ENCODE measurements around the gene NR4A1.
A peak's percentile ranks its signal among the peaks of the same experiment; 100 is the strongest.

The NR4A1 gene

GRCh38 chr12:52076811-52077210 lies 25.6 kb downstream of the NR4A1 start:
- no peak for DNase-seq (ENCODE audit: low read depth in 1 of 2, low spot score in 1 of 2)

GRCh38 chr12:52078276-52078675 lies 27.0 kb downstream of the NR4A1 start:
- no peak for DNase-seq (ENCODE audit: low read depth in 1 of 2, low spot score in 1 of 2)

GRCh38 chr12:52079576-52080402 lies 28.5 kb downstream of the NR4A1 start, which contains the start of gene SMIM41:
Gene SMIM41, plus strand, starts transcription at chr12:52079704. Its CDS starts 76 bp downstream, at chr12:52079780.
- DNase-seq (ENCODE audit: low read depth in 1 of 2, low spot score in 1 of 2): no peak

DNA sequence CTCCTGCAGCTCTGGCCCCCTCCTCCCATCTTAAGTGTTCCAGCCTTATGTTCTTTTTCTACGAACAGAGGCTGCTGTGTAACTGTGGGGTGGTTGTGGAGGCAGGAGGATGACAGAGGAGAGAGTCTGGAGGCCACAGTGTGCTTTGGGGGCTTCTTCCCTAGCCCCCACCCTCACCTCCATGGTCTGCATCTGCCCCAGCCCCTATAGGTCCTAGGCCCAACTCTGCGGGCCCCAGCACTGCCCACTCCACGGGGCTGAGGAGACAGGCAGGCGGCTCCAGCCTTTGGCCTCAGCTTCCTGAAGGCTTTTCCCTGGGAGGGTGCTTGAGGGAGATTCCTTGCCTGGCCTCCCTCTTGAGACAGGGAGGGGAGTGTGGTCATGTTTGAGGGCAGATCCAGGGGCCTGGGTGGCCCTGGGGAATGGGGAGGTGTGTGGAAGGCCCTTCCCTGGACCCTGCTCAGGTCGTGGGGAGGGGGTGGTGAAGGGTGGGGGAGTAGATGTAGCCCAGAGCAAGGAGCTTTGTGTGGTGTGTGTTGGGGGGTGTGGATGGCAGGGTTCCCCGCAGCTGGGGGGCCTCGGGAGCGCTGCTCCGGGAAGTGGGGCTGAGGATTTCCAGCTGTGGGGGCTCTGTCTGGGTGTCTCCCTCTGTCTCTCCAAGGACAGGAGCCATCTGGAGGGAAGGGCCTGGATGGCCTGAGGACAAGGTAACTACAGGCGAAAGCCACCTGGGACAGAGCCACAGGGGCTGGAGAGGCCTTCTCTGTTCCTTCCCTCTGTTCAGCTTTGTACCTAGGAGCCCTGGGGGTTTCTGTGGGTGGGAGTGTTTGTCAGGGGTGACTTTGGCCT lies 29.4 kb downstream of the NR4A1 start:
- DNase-seq (ENCODE audit: low read depth in 1 of 2, low spot score in 1 of 2): no peak

- no peak for DNase-seq (ENCODE audit: low read depth in 1 of 2, low spot score in 1 of 2)
Observed at GRCh38 chr12:52081263-52081733, 30.1 kb downstream of the NR4A1 start.

DNA sequence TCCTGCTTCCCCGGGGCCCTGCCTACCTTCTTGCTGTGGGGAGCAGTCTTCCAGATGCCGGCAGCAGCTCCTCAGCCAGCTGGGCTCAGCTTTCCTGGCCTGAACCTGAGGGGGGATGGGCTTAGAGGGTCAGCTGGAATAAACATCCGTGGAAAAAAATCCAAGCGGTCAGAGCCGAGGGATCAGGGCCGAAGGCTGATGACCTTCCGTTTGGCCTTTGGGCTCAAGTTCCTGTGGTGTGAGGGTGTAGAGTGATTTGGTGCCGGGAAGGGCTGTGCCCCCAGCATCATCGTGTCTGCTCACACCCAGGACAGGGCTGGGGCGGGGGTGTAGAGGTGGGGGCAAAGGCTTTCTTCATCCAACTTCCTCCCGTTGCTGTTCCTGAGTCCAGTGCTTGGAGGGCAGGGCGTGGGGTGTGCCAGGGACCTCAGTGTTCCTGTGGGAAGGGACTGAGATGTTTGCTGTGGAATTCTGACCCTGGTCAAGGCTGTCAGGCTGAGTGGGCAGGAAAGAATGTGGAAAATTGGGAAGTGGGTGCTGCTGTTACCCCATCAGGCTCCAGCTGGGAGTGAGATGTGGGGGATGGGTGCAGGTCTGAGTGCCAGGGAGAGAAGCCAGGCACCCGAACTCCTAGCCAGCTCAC lies 30.9 kb downstream of the NR4A1 start:
- no peak for DNase-seq (ENCODE audit: low read depth in 1 of 2, low spot score in 1 of 2)

- no peak for DNase-seq (ENCODE audit: low read depth in 1 of 2, low spot score in 1 of 2)
Observed at GRCh38 chr12:52082669-52082987, 31.4 kb downstream of the NR4A1 start.

DNA sequence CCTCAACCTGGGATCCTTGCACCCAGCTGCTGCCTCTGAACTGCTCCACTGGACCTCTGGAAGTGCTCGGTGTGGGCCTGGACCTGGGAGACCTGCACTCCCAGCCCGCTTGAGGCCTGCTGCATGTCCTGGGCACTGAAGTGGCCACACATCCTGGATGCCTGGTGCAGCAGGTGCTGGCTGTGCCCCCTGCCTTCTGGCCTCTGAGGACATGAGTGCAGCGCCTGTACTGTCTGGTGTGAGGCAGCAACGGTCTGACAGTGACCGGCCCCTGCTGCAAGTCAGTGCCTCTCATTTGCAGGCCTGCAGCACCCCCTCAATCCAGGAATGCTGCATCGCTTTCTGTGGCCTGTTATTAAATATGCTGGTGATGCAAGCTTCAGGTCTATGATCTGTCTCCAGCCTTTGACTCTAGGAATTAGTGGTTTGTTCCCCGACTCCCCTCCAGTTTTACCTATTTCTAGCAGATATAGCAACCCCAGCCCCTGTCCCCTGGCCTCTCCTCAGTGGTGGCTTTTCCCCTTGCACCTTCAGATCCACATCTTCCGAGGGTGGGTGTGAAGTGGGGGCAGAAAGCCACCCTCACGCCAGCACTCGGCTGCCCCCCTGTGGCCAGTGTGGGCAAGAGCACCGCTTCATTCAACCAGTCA lies 31.9 kb downstream of the NR4A1 start:
- peak; percentile 39 to 53 for DNase-seq (ENCODE audit: low read depth in 1 of 2, low spot score in 1 of 2)

DNA sequence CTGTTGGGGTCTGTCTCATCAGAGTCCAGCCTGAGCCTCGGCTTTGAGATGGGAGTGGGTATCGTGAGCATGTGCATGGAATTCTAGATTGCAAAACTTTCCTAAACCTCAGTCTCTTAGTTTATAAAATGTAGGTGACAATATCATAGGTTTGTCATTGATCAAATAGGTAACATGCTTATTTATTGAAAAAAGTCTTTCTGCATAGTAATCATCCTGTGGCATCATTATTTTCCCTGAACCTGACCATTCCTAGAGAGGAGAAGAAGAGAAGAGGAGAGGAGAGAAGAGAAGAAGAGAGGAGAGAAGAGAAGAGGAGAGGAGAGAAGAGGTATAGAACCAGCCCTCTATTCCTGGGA lies 32.4 kb downstream of the NR4A1 start:
- DNase-seq (ENCODE audit: low read depth in 1 of 2, low spot score in 1 of 2): no peak

- no peak for DNase-seq (ENCODE audit: low read depth in 1 of 2, low spot score in 1 of 2)
Observed at GRCh38 chr12:52084491-52085231, 33.4 kb downstream of the NR4A1 start.

DNA sequence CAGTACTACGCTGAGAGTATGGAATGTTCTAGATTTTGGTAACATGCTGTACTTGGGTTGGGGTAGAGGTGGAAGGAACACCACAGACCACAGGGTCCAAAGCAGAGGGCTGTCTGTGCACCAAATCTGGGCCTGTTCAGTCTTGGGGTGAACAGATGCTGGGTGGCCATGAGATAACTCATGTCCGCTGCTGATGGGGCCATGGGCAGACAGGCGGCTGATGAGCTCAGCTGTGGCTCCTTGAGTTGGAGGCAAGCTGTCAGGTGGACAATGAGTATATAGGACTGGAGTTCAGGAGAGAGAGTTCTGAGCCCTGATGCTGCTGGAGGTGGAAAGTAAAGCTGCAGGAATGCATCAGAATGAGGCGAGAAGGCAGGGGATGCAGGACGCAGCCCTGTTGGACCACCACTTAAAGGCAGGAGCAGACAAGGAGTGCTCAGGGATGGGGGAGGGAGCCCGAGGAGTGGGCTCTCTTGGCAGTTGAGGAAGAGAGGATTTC lies 34.5 kb downstream of the NR4A1 start:
- no peak for DNase-seq (ENCODE audit: low read depth in 1 of 2, low spot score in 1 of 2)

DNA sequence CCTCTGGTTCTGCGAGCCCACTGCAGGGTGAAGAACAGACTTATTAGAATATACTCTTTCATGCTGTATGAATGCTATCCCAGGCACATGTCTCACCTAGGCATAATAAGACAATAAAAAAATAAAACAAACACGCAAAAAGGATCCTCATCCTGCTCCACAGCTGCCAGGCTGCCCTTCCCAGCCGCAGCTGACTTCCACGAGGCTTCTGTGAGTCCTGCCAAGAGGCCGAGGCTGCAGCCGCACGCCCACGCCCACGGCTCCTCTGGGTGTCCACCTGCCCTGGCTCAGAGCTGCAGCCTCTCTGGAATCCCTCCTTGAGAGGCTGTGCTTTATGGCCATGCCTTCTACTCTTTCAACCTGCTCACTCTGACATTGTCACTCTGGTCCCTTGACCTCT lies 35.1 kb downstream of the NR4A1 start:
- DNase-seq (ENCODE audit: low read depth in 1 of 2, low spot score in 1 of 2): no peak

DNA sequence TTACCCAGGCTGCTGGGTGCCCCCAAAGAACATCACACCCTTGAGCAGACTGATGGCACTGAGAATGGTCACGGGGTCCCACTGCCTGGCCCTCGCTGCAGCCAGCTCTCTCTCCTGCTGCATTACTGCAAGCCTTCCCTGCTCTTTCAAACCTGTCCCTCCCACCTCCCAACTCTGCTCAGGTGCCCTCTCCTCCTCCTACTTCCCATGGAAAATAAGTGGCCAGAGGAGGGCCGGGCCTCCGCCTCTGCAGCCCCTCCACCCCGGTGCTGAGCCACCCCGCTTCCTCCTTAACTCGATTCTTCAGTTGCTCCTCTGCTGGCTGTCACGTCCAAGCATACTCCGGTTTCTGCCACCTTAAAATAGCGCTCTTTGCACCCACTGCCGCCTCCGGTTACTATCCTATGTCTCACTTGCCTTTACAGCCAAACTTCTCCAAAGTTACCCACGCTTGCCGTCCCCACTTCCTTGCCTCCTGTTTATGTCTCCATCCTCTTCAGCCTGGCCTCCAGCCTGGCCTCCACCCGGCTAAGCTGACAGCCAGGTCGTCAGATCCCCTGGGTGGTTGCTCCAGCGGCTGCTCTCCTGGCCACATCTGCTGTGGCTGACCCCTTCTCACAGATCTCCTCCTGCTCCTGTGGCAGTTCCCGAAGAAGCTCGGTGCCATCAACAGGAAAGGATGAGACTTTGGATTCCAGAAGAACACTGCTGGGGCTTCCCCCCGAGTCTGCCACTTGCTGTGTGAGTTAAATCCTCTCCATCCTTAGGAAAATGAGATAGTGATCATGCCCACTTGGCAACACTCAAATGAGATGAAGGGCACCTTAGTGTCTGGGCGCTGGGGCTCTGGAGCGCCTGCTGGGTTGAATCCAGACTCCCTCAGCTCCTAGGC lies 35.9 kb downstream of the NR4A1 start:
- DNase-seq (ENCODE audit: low read depth in 1 of 2, low spot score in 1 of 2): no peak

DNA sequence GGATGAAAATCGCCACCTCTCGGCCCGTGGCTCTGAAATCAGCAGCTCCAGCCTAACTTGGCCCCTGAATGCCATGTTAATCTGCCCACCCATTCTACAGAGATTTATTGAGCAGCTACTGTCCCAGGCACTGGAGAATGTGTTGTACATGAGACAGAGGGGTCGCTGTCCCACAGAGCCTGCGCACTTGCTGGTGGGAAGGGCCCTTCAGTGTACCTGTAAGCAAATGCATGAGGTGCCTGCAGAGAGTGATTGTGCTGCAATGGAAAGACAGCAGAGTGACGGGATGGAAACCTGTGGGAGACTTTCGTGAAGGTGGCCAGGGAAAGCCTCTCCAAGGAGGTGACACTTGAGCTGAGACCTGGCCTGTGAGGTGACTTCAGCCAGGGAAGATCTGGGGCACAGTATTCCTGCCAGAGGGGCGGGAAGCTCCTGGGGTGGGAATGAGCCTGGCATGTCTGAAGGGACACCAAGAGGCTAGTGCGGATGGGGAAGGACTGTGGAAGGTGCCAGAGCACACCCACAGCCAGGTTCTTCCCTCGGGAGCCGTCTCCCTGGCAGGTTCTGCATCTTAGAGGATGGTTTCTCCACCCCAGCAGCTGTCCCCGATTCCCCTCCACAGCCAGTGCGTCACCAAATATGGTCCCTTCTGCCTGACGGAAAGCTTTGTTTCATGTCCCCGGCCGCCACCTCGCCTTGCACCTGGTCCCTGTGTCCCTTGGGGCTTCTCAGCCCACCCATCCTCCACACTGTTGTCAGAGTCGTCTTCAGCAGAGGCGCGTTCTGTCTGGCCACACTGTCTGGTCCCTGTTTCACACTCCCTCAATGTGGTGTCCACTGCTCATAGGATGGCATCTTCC lies 36.9 kb downstream of the NR4A1 start:
- no peak for DNase-seq (ENCODE audit: low read depth in 1 of 2, low spot score in 1 of 2)

DNA sequence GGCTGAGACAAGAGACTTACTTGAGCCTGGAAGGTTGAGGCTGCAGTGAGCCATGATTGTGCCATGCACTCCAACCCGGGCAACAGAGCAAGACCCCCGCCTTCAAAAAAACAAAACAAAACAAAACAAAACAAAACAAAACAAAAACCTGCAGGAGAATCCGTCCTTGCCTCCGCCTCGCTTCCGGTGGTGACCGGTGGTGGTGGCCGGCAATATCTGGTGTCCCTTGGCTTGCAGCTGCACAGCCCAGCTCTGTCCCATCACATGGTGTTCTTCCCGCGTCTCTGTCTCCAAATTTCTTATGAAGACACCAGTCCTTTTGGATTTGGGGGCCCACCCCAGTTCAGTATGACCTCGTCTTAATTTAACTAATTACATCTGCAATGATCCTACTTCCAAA lies 38.2 kb downstream of the NR4A1 start:
- no peak for DNase-seq (ENCODE audit: low read depth in 1 of 2, low spot score in 1 of 2)

- DNase-seq (ENCODE audit: low read depth in 1 of 2, low spot score in 1 of 2): no peak
Observed at GRCh38 chr12:52090291-52090690, 39.0 kb downstream of the NR4A1 start.

DNA sequence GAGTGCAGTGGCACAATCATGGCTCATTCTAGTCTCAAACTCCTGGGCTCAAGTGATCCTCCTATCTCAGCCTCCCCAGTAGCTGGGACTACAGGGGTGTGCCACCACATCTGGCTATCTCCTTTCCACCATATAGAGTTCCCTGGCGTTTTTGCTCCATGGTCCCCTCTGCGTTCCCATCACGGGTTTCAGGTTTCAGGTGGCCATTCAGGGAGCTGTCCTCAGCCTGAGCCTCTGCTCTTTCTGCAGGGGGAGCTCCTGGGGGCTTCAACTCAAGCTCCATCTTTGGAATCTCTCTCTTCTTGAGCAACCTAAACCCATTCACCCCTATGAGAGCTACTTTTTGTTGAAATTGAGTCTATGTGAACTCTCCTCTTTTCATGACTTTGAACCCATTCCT lies 39.8 kb downstream of the NR4A1 start:
- DNase-seq (ENCODE audit: low read depth in 1 of 2, low spot score in 1 of 2): no peak

DNA sequence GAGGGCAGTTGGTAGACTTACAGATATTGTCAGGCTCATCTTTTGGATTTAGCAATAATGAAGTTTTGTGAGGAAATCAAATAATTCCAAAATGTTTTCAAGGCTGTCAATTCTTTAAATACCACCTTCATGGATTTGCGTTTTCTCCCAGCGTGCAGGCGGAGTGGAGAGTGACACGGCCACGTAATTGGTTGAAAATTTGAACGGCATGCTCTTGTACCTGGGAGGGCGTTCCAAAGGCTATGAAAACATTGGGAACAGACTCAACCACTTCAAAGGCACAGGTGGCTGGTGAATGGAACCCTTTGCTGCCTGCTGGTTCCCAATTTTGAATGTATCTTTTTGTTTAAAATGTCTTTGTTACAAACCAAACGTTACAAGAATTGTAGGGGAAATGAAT lies 40.6 kb downstream of the NR4A1 start:
- DNase-seq (ENCODE audit: low read depth in 1 of 2, low spot score in 1 of 2): no peak

GRCh38 chr12:52093346-52093745 lies 42.1 kb downstream of the NR4A1 start:
- DNase-seq (ENCODE audit: low read depth in 1 of 2, low spot score in 1 of 2): no peak

Measured in stimulated activated CD4-positive, alpha-beta T cell treated with anti-CD3 and anti-CD28 coated beads, Interleukin-15, amount 100 ng/mL, for 1 hour (primary cell).